ENCODE measurements around the gene SLC38A3.

The SLC38A3 gene

GRCh38 chr3:50233176-50233575 is 28.1 kb downstream of the SLC38A3 start:
- no peak overlapping the region for H3K4me3 ChIP-seq (ENCODE audit: low read depth, low read length)
- no peaks in the 10 kb centered on the region for H3K36me3 ChIP-seq (ENCODE audit: insufficient read depth, low read length)
- H3K79me2 ChIP-seq (ENCODE audit: control insufficient read depth, insufficient read depth, low read length, unreplicated experiment) = peaks cover 22% of the 10 kb centered on the region
- no peak overlapping the region for H3K27ac ChIP-seq (ENCODE audit: low read depth, low read length)
- H3K27me3 ChIP-seq (ENCODE audit: insufficient read depth, low read length) = no peaks in the 10 kb centered on the region
- H2AFZ ChIP-seq (ENCODE audit: low read length, unreplicated experiment) = no peak overlapping the region
- H3K4me1 ChIP-seq (ENCODE audit: control insufficient read depth, insufficient read depth, low read length, unreplicated experiment) = peaks cover 12% of the 10 kb centered on the region

GRCh38 chr3:50235716-50236483 is 30.8 kb downstream of the SLC38A3 start, which contains the start of gene GNAI2:
GNAI2 (plus strand) TSS chr3:50236204; CDS start chr3:50236336, 132 bp downstream.
- H2AFZ ChIP-seq (ENCODE audit: low read length, unreplicated experiment) = peak within 1 kb of the TSS; percentile 77
- H3K27me3 ChIP-seq (ENCODE audit: insufficient read depth, low read length) = no peaks in the 10 kb centered on the region
- H3K4me3 ChIP-seq (ENCODE audit: low read depth, low read length) = peak within 1 kb of the TSS; percentile 91
- H3K27ac ChIP-seq (ENCODE audit: low read depth, low read length) = peak within 1 kb of the TSS; percentile 72
- H3K36me3 ChIP-seq (ENCODE audit: insufficient read depth, low read length) = no peaks in the 10 kb centered on the region
- peaks cover 25% of the 10 kb centered on the region for H3K4me1 ChIP-seq (ENCODE audit: control insufficient read depth, insufficient read depth, low read length, unreplicated experiment)
- H3K79me2 ChIP-seq (ENCODE audit: control insufficient read depth, insufficient read depth, low read length, unreplicated experiment) = peaks cover 48% of the 10 kb centered on the region

- H3K27ac ChIP-seq (ENCODE audit: low read depth, low read length) = 0 out of 2 replicates have a peak overlapping the region, but pooled peaks have one; percentile 72
- no peaks in the 10 kb centered on the region for H3K27me3 ChIP-seq (ENCODE audit: insufficient read depth, low read length)
- H3K36me3 ChIP-seq (ENCODE audit: insufficient read depth, low read length) = no peaks in the 10 kb centered on the region
- H3K79me2 ChIP-seq (ENCODE audit: control insufficient read depth, insufficient read depth, low read length, unreplicated experiment) = peaks cover 56% of the 10 kb centered on the region
- peaks cover 29% of the 10 kb centered on the region for H3K4me1 ChIP-seq (ENCODE audit: control insufficient read depth, insufficient read depth, low read length, unreplicated experiment)
- H3K4me3 ChIP-seq (ENCODE audit: low read depth, low read length) = peak overlapping the region; percentile 91
- H2AFZ ChIP-seq (ENCODE audit: low read length, unreplicated experiment) = no peak overlapping the region
These were observed 31.5 kb downstream of the SLC38A3 start for GRCh38 chr3:50236484-50237132.

- peaks cover 34% of the 10 kb centered on the region for H3K4me1 ChIP-seq (ENCODE audit: control insufficient read depth, insufficient read depth, low read length, unreplicated experiment)
- no peak overlapping the region for H2AFZ ChIP-seq (ENCODE audit: low read length, unreplicated experiment)
- H3K79me2 ChIP-seq (ENCODE audit: control insufficient read depth, insufficient read depth, low read length, unreplicated experiment) = peaks cover 61% of the 10 kb centered on the region
- peak overlapping the region; percentile 91 for H3K4me3 ChIP-seq (ENCODE audit: low read depth, low read length)
- no peaks in the 10 kb centered on the region for H3K27me3 ChIP-seq (ENCODE audit: insufficient read depth, low read length)
- H3K36me3 ChIP-seq (ENCODE audit: insufficient read depth, low read length) = no peaks in the 10 kb centered on the region
- H3K27ac ChIP-seq (ENCODE audit: low read depth, low read length) = peak overlapping the region; percentile 72
These were observed 32.1 kb downstream of the SLC38A3 start for GRCh38 chr3:50237133-50237651.

- H3K36me3 ChIP-seq (ENCODE audit: insufficient read depth, low read length) = no peaks in the 10 kb centered on the region
- no peaks in the 10 kb centered on the region for H3K27me3 ChIP-seq (ENCODE audit: insufficient read depth, low read length)
- no peak overlapping the region for H2AFZ ChIP-seq (ENCODE audit: low read length, unreplicated experiment)
- peaks cover 42% of the 10 kb centered on the region for H3K4me1 ChIP-seq (ENCODE audit: control insufficient read depth, insufficient read depth, low read length, unreplicated experiment)
- H3K79me2 ChIP-seq (ENCODE audit: control insufficient read depth, insufficient read depth, low read length, unreplicated experiment) = peaks cover 69% of the 10 kb centered on the region
- H3K27ac ChIP-seq (ENCODE audit: low read depth, low read length) = peak overlapping the region; percentile 72
- H3K4me3 ChIP-seq (ENCODE audit: low read depth, low read length) = peak overlapping the region; percentile 91
These were observed 32.9 kb downstream of the SLC38A3 start for GRCh38 chr3:50237754-50238548.

GRCh38 chr3:50238549-50239026 is 33.5 kb downstream of the SLC38A3 start:
- H3K27ac ChIP-seq (ENCODE audit: low read depth, low read length) = peak overlapping the region; percentile 72
- no peaks in the 10 kb centered on the region for H3K27me3 ChIP-seq (ENCODE audit: insufficient read depth, low read length)
- peak overlapping the region; percentile 91 for H3K4me3 ChIP-seq (ENCODE audit: low read depth, low read length)
- peaks cover 3% of the 10 kb centered on the region; the same call in 1 of the 2 replicates for H3K36me3 ChIP-seq (ENCODE audit: insufficient read depth, low read length)
- peaks cover 75% of the 10 kb centered on the region for H3K79me2 ChIP-seq (ENCODE audit: control insufficient read depth, insufficient read depth, low read length, unreplicated experiment)
- H3K4me1 ChIP-seq (ENCODE audit: control insufficient read depth, insufficient read depth, low read length, unreplicated experiment) = peaks cover 48% of the 10 kb centered on the region
- no peak overlapping the region for H2AFZ ChIP-seq (ENCODE audit: low read length, unreplicated experiment)

GRCh38 chr3:50239649-50240048 is 34.6 kb downstream of the SLC38A3 start:
- Histone ChIP-seq H3K36me3 (ENCODE audit: insufficient read depth, low read length) (peaks cover 3% of the 10 kb centered on the region; the same call in 1 of the 2 replicates), H3K27ac (ENCODE audit: low read depth, low read length) (no peak overlapping the region), H3K79me2 (ENCODE audit: control insufficient read depth, insufficient read depth, low read length, unreplicated experiment) (peaks cover 84% of the 10 kb centered on the region), H2AFZ (ENCODE audit: low read length, unreplicated experiment) (no peak overlapping the region), H3K27me3 (ENCODE audit: insufficient read depth, low read length) (no peaks in the 10 kb centered on the region), H3K4me1 (ENCODE audit: control insufficient read depth, insufficient read depth, low read length, unreplicated experiment) (peaks cover 56% of the 10 kb centered on the region), H3K4me3 (ENCODE audit: low read depth, low read length) (no peak overlapping the region)

- H3K27ac ChIP-seq (ENCODE audit: low read depth, low read length) = no peak overlapping the region
- peaks cover 91% of the 10 kb centered on the region for H3K79me2 ChIP-seq (ENCODE audit: control insufficient read depth, insufficient read depth, low read length, unreplicated experiment)
- H3K27me3 ChIP-seq (ENCODE audit: insufficient read depth, low read length) = no peaks in the 10 kb centered on the region
- H3K36me3 ChIP-seq (ENCODE audit: insufficient read depth, low read length) = peaks cover 3% of the 10 kb centered on the region; the same call in 1 of the 2 replicates
- H3K4me3 ChIP-seq (ENCODE audit: low read depth, low read length) = no peak overlapping the region
- peaks cover 67% of the 10 kb centered on the region for H3K4me1 ChIP-seq (ENCODE audit: control insufficient read depth, insufficient read depth, low read length, unreplicated experiment)
- H2AFZ ChIP-seq (ENCODE audit: low read length, unreplicated experiment) = no peak overlapping the region
These were observed 36.1 kb downstream of the SLC38A3 start for GRCh38 chr3:50241163-50241562.

GRCh38 chr3:50241713-50242380 is 36.8 kb downstream of the SLC38A3 start:
- Histone ChIP-seq H3K27me3 (ENCODE audit: insufficient read depth, low read length) (no peaks in the 10 kb centered on the region), H3K27ac (ENCODE audit: low read depth, low read length) (peak overlapping the region; percentile 14; the same call in 1 of the 2 replicates), H3K36me3 (ENCODE audit: insufficient read depth, low read length) (peaks cover 3% of the 10 kb centered on the region; the same call in 1 of the 2 replicates), H3K79me2 (ENCODE audit: control insufficient read depth, insufficient read depth, low read length, unreplicated experiment) (peaks cover 90% of the 10 kb centered on the region), H3K4me1 (ENCODE audit: control insufficient read depth, insufficient read depth, low read length, unreplicated experiment) (peaks cover 73% of the 10 kb centered on the region), H2AFZ (ENCODE audit: low read length, unreplicated experiment) (no peak overlapping the region), H3K4me3 (ENCODE audit: low read depth, low read length) (no peak overlapping the region)
